Panc1 (cell line): Measurements from ENCODE around the gene IFITM2.

Experiments
- POLR2AphosphoS5 ChIP-seq: IDR thresholded peaks from 2 replicates; pipeline ENCODE4 v1.6.1; 2012; ENCODE audit warnings: mild to moderate bottlenecking, low read depth, low read length, moderate library complexity
- TF ChIP-seq, protein P1 (sequence below): fragments of 450-650 bp; IDR thresholded peaks from 2 replicates; pipeline ENCODE4 v1.5.1; 2017; ENCODE audit warnings: mild to moderate bottlenecking

DNA sequence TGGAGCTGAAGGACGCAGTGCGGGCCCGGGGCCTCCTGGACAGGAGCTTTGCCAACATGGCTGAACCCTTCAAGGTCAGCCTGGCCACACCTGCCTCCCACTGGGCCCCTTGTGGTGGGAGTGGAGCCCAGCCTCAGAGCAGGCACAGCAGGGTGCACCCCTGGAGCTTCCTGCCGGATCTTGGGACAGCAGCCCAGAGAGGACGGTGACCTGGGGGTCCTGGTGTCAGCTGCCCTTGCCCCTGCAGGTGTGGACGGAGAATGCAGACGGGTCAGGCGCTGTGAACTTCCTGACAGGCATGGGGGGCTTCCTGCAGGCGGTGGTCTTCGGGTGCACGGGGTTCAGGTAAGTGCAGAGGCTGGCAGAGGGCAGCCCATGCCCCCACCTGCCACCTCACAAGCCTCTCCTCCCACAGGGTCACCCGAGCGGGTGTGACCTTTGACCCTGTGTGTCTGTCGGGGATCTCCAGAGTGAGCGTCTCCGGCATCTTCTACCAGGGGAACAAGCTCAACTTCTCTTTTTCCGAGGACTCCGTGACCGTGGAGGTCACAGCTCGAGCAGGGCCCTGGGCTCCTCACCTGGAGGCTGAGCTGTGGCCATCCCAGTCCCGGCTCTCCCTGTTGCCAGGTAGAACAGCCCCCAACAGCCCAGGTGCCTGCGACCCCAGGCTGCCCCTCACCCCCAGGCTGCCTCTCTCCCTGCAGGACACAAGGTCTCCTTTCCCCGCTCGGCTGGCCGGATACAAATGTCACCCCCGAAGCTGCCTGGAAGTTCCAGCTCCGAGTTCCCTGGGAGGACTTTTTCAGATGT is 13.6 kb upstream of the IFITM2 start:
- TF ChIP-seq, protein P1, sequence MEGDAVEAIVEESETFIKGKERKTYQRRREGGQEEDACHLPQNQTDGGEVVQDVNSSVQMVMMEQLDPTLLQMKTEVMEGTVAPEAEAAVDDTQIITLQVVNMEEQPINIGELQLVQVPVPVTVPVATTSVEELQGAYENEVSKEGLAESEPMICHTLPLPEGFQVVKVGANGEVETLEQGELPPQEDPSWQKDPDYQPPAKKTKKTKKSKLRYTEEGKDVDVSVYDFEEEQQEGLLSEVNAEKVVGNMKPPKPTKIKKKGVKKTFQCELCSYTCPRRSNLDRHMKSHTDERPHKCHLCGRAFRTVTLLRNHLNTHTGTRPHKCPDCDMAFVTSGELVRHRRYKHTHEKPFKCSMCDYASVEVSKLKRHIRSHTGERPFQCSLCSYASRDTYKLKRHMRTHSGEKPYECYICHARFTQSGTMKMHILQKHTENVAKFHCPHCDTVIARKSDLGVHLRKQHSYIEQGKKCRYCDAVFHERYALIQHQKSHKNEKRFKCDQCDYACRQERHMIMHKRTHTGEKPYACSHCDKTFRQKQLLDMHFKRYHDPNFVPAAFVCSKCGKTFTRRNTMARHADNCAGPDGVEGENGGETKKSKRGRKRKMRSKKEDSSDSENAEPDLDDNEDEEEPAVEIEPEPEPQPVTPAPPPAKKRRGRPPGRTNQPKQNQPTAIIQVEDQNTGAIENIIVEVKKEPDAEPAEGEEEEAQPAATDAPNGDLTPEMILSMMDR: no peak
- no peak for TF ChIP-seq POLR2AphosphoS5
